A549 (cell line): ENCODE measurements around the gene SYK.

Experiments
- CTCF ChIP-seq: fragments of >200 bp; sonication (Bioruptor Twin); formaldehyde crosslinking; IDR thresholded peaks from 3 replicates; pipeline ENCODE4 v1.5.1; 2016
- EHMT2 ChIP-seq: fragments of 200-600 bp; sonication (generic); IDR thresholded peaks from 2 replicates; pipeline ENCODE4 v1.6.1; 2016; ENCODE audit warnings: antibody characterized with exemption, low read depth, mild to moderate bottlenecking, moderate library complexity
- JUNB ChIP-seq: fragments of >200 bp; sonication (Bioruptor Twin); formaldehyde crosslinking; IDR thresholded peaks from 2 replicates; pipeline ENCODE4 v1.6.1; 2016
- MAX ChIP-seq: IDR thresholded peaks from 2 replicates; pipeline ENCODE4 v1.6.1; 2012
- MAZ ChIP-seq: fragments of 150-350 bp; IDR thresholded peaks from 2 replicates; pipeline ENCODE4 v1.6.1; 2014; ENCODE audit warnings: antibody characterized with exemption, low read depth, low read length, borderline replicate concordance
- NFE2L2 ChIP-seq: fragments of 150-350 bp; conservative IDR thresholded peaks from 2 replicates; pipeline ENCODE4 v1.6.1; 2014; ENCODE audit warnings: low read length
- POLR2A ChIP-seq: IDR thresholded peaks from 2 replicates; pipeline ENCODE4 v1.6.1; 2012; ENCODE audit warnings: mild to moderate bottlenecking, low read length
- TF ChIP-seq, protein P1 (sequence below): fragments of 150-350 bp; IDR thresholded peaks from 2 replicates; pipeline ENCODE4 v1.6.1; 2014; ENCODE audit warnings: low read depth, mild to moderate bottlenecking, low read length
- TF ChIP-seq, protein P2 (sequence below): fragments of 200-600 bp; sonication (generic); IDR thresholded peaks from 2 replicates; pipeline ENCODE4 v1.6.1; 2016; ENCODE audit warnings: antibody characterized with exemption, mild to moderate bottlenecking, moderate library complexity

GRCh38 chr9:90767523-90768100 is 34.0 kb upstream of the SYK start:
- TF ChIP-seq EHMT2 (no peak), MAZ (no peak), POLR2A (no peak), CTCF (no peak), NFE2L2 (no peak), JUNB (no peak), MAX (no peak)
- TF ChIP-seq, protein P1, sequence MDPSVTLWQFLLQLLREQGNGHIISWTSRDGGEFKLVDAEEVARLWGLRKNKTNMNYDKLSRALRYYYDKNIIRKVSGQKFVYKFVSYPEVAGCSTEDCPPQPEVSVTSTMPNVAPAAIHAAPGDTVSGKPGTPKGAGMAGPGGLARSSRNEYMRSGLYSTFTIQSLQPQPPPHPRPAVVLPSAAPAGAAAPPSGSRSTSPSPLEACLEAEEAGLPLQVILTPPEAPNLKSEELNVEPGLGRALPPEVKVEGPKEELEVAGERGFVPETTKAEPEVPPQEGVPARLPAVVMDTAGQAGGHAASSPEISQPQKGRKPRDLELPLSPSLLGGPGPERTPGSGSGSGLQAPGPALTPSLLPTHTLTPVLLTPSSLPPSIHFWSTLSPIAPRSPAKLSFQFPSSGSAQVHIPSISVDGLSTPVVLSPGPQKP, result no peak
- TF ChIP-seq, protein P2, sequence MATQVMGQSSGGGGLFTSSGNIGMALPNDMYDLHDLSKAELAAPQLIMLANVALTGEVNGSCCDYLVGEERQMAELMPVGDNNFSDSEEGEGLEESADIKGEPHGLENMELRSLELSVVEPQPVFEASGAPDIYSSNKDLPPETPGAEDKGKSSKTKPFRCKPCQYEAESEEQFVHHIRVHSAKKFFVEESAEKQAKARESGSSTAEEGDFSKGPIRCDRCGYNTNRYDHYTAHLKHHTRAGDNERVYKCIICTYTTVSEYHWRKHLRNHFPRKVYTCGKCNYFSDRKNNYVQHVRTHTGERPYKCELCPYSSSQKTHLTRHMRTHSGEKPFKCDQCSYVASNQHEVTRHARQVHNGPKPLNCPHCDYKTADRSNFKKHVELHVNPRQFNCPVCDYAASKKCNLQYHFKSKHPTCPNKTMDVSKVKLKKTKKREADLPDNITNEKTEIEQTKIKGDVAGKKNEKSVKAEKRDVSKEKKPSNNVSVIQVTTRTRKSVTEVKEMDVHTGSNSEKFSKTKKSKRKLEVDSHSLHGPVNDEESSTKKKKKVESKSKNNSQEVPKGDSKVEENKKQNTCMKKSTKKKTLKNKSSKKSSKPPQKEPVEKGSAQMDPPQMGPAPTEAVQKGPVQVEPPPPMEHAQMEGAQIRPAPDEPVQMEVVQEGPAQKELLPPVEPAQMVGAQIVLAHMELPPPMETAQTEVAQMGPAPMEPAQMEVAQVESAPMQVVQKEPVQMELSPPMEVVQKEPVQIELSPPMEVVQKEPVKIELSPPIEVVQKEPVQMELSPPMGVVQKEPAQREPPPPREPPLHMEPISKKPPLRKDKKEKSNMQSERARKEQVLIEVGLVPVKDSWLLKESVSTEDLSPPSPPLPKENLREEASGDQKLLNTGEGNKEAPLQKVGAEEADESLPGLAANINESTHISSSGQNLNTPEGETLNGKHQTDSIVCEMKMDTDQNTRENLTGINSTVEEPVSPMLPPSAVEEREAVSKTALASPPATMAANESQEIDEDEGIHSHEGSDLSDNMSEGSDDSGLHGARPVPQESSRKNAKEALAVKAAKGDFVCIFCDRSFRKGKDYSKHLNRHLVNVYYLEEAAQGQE, result no peak
